ENCODE measurements around the gene CXorf58. TPM values are rescaled to one million over a fixed set of nuclear protein-coding genes. Genes with fewer than 3 reads are reported as not detected.

CXorf58 gene
- total RNA-seq, 1 donor from 2014 or later, result not detected

DNA sequence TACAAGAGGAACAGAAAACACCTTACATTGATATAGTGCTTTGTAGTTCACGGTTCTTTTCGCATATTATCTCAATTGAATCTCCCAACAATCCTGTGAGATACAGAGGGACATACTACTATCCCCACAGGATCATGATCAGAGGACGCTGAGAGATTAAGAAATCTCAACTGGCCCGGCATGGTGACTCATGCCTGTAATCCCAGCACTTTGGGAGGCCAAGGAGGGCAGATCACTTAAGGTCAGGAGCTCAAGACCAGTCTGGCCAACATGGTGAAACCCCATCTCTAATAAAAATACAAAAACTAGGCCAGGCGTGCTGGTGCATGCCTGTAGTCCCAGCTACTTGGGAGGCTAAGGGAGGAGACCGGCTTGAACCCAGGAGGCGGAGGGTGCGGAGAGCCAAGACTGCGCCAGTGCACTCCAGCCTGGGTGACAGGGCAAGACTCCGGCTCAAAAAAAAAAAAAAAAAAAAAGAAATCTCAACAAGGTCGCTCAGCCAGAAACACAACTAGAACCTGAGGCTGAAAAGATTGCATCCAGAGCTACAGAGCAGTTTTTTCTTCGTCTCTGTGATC is 7.5 kb upstream of the CXorf58 start:
- no peak for DNase-seq

DNA sequence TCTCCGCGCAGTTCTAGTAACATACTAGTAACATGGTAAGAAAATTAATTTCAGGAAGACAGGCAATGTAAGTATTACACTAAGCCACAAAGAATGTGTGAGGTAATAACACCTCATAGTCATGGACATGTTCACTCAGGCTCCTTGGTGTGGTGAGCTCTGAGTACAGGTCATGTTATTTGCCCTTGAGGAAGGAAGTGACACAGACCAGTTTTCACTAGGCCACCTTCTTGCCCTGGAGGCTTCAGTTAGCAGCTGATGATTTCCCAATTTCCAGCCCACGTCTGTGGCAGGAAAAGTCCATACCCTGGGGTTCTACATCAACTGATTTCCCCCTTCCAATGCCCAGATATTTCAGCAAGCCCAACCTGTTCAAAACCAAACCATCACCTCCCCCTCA is 6.7 kb upstream of the CXorf58 start:
- no peak for DNase-seq

DNA sequence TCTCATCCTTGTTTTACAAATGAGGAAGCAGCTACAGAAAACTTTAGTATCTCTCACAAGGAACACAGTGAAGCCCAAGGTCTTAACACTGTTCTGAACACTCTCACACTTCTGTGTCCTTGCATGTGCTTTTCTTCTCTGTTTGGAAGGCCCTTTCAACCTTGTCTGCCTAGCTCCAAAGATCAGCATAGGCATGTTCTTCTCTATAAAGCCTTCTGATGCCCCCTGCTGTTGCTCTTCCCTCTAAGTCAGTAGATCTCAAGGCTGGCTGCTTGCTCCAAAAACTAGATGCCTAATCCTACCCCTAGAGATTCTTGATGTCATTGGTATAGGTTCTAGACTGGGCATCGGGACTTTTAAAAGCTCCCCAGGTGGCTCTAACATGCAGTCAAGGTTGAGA is 6.0 kb upstream of the CXorf58 start:
- peak; percentile 73 for DNase-seq

DNA sequence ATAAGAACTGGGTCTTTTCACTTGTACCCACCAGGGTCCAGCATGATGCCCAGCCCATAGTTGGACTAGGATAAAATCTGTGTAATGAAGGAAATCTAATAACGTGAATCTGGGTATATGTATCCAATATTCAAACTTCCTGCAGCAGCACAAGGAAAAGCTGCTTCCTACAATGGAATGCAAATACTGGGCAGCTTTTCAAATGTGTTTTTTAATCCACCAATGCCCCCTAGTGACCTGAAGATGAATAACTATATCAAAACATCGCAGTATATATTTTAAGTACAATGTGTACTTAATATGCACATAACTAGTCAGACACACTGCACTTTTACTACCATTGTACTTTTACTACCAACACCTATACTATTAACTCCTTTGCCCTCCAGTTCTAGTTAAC is 5.4 kb upstream of the CXorf58 start:
- DNase-seq, result peak; percentile 83

DNA sequence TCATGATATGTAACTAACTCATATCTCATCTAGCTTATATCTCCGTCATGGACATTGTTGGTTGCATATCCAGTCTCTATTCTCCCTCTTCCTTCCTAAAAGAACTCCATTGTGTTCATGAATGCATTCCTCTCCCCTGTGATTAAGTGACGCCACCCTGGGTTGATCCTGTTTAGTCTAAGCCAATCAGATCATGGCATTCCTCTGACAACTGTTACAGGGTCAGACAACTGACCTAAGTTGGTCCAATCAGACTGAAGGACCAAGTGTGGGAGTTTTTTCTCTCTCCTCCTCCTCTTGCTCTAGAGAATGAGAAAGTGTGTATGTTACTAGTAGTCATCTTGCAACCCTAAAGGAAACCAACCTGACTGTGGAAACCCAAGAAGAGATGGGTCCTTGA is 3.7 kb upstream of the CXorf58 start:
- no peak for DNase-seq

DNA sequence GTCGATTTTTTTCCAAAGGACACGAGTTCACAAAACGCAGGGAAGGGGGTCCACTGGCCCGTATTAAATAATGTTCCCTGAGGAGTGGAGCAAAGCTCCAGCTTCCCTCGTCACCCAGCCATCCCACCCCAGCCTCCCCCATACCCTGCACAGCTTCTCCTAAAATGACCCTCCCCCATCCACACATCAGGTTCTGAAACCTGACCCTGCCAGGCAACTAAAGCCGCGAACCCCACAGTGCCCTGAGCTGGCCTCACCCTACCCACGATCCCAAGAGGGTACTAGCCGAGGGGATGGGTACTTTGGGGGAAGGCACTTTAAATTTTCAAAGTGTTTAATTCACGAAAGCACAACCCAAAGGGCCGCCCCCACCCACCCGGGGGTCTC is 702 bp upstream of the CXorf58 start:
- DNase-seq, result no peak

DNA sequence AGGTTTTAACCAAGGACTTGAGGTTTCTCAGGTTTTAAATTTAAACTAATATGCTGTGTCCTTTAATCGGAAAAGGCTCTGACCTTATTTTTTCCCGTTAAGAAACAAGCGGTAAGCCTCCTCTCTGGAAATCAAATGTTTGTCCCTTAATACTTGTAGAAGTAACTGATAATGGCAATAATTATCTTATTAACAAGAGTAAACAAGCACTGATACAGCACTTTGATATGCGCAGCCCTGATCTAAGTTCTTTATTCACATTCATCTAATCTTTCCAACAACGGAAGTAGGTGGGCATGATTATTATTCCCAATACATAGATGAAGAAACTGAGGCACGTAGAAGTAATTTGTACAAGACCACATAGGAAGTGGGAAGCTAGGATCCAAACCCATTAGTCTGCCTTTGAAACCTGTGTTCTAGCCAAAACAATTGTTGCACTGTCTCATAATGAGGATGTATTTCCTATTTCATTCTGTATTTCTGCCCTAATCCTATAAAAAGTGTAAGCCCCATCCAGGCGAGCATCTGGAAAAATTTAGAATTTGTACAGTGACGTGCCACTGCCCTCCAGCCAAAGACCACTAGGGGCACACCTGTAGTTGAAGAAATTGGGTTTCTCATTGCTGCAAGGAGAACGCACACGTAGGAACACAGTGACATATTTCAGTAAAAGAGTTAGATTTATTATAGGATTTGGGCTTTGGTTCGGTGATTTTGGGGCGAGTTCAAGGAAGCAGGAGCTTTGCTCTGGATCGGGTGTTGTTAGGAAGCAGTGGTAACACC is 606 bp downstream of the CXorf58 start:
- DNase-seq, result peak; percentile 45

DNA sequence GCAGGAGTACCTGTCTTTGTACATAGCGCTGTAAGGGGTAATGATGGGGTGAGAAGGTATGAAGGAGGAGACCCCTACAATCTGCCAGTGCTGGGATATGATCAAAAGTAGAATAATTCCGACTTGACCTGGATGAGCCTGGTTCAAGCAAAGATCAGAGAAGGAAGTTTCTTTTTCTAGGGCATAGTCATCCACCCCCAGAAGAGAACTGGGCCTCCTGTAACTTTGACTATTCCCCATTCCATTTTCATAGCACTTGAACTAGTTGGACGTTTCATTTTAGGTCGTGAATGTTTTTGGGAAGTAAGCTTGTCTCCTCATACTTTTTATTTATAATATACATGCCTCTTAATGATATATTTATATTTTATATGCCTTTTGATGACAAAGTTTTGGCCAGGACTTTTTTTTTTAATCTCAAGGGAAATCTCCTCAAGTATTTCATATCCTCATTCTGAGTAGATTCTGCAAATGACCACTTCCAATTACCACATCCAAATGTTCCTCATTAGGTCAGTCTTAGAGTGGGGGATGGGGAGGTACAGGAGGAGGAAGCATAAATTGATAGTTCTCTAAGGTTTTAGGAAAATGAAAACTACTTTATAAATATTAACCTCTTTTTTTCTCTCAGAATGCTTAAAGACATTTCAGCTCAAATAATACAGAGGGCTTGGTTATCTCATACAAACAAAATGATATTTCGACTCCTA is 3.5 kb downstream of the CXorf58 start:
- DNase-seq, result no peak

DNA sequence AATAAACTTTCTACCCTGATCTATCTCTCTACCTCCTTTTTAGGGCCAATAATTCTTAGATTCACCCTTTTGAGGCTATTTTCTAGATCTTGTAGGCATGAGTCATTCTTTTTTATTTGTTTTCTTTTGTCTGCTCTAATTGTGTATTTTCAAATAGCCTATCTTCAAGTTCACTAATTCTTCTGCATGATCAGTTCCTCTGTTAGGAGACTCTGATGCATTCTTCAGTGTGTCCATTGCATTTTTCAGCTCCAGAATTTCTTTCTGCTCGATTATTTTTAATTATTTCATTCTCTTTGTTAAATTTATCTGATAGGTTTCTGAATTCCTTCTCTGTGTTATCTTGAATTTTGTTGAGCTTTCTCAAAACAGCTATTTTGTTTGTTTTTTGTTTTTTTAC is 11.3 kb downstream of the CXorf58 start:
- DNase-seq, result no peak

DNA sequence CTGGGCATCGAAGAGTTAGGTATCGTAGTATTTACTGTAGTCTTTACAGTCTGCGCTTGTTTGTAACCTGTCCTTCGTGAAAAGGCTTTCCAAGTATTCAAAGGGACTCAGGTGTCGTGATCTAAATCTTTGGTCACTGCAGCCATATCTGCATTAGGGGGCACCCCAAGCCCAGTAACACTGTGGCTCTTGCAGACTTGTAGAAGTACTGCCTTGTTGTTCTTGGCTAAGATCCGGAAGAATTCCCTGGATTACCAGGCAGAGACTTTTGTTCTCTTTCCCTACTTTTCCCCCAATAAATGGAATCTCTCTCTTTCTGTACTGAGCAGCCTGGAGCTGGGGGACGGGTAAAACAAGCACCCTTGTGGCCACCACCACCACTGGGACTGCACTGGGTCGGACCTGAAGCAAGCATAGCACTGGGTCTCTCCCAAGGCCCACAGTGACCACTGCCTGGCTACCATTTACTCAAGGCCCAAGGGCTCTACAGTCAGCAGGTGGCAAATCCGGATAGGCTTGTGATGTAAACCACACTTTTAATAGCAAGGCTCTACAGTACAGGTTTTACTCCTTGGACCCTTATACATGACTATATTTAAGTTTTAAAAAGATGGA is 12.0 kb downstream of the CXorf58 start:
- no peak for DNase-seq

DNA sequence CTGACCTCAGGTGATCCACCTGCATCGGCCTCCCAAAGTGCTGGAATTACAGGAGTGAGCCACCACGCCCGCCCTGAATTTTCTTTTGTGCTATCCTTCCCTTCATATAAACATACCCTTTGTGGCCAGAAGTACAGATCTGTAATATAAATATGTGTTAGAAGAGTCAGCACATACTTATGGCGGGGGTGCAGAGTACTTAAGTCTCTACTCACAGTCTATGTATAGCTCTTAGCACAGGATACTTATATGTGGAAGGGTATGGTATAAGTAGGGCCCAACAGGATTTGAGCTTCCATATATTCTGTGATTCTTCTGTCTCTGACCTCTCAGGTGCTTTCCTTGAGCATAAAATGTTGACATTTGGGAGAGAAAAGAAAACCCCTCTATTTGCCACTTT is 18.2 kb downstream of the CXorf58 start:
- no peak for DNase-seq

DNA sequence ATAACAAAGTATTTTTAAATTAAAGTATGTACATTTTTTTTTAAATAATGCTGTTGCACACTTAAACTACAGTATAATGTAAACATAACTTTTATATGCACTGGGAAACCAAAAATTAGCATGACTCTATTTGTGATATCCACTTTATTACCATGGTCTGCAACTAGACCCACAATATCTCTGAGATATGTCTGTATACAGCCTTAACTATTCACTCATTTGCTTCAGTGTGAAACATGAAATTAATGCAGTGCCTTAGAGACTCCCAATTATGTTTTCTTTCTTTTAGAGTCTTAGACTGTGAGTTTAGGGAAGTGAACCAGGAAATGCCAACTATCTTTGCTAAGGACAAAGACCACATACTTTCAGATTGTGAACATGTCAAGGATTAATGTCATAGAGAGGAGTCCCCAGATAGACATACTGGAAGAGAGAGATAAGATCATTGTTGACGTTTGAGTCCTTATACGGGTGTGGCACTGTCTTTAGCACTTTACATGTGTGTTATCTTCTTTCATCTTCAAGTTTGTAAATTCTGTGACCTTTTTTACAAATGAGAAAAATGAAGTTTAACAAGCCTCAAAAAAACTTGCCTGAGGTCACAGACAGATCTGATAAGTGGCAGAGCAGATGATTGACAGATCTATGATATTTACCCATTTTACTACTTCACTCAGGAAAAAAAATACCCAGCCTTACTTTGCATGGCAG is 23.2 kb downstream of the CXorf58 start:
- DNase-seq, result no peak

DNA sequence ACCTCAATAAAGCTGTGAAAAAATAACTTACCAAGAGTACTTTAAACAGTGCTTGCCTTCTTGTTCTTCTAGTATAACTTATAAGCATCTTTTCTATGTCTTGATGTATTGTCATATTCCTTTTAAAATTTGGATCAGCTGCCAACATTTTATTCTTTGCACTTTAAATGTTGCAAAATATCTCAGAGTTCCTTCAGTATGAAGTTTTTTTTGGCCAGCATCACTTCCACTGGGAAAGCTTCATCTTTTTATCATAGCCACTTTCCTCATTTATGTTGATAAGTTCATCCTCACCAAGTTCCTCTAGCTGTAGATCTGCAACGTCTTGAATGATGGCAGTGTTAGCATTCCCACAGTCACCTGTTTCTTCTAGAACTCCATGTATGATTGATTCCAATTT is 24.2 kb downstream of the CXorf58 start:
- no peak for DNase-seq

DNA sequence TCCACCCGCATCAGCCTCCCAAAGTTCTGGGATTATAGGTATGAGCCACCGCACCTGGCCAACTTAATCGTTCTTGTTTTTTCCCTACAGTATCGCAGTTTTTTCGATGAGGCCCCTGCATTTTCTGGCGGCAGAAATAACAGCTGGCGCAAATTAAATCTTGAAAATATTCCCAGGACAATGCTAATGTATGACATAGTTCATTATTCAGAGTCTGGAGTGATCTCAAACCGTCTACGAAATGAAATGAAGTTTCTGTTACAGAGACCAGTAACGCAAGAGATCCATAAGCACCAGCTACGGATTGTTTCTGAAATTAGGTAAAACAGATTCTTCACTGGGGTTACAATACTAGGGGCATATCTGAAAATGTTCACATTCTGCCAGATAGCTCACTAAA is 27.3 kb downstream of the CXorf58 start:
- peak; percentile 44 for DNase-seq

DNA sequence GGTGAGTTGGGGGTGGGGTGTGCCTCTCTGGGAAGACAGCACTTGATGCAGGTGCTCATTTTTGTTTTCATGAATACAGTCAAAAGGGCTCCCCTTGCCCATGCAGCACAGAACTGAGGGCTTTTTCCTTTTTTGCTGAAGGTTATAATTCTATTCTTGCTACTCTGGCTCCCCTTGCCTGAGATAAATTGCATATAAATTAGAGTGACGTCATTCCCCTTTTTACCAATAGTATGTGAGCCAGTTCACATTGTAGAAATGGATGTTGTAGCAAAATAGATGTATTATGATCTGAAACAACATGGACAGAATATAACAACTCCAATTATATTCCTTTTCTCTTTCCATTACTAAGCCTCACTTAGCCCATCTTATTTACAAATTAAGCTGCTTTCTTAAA is 28.4 kb downstream of the CXorf58 start:
- DNase-seq, result no peak

DNA sequence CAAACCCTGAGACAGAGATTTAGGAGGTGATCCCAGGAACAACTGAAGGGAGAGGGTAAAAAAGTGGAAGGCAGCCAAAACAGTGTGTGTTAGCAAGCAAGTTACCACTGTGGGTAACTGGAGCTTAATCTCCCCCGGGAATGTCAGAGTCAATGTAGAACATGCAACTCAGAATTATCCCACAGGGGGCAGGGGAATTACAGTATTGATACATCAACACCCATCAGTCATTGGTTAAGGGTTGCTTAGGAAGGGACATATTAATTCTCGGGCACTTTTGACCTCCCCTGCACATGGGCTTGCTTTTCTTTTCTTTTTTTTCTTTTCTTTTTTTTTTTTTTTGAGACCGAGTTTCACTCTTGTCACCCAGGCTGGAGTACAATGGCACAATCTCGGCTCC is 29.3 kb downstream of the CXorf58 start:
- DNase-seq, result no peak

DNA sequence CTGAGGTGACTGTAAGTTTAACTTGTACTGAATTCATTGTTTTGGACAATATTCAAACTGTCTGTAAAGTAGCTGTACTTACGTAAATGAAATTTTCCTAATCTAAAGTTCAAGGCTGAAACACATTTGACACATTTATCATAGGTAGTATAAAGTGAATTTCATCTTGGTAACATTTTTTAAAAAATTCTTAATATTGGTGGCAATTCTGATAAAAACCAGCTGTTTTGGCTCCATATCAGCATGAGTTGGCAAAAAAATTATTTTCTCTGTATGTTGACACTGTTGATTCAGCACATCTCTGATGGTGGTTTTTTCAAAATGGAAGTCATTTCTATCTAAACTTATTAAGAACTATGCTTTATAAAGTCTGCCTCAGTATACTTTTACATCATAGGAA is 30.9 kb downstream of the CXorf58 start:
- DNase-seq, result peak; percentile 7

DNA sequence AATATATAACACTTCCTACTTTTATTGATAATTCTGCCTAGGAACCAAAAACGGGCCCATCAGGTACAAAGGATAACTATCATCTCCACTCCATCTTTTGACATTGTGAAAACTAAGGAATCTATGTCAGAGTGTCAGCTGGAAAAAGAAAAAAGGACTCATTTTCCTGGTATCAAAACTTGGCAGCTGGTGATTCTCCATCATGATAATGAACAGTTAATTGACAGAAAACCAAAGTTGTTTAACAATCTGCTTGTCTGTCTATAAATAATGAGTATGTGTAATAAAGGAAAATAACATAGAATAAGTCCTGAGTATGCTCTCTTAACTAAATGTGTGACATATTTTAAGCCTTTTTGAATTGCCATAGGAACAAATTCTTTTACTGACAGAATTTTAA is 31.4 kb downstream of the CXorf58 start:
- DNase-seq, result no peak

DNA sequence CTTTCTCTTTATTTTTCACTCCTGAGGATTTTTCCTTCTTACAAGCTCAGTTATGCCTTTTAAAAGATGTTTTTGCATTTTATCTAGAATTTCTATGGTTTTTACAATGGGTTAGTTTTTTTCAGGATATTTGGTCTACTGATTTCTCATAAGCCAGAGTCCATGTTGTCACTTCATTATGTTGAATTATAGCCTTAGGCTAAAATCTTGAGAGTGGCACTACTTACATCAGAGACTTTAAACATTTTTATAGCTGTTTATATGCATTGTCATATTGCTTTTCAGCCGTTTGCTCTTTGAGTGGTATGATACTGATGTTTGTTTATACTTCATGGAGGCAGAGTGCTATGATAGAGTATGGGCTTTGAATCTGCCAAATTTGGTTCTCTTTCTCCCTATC is 36.4 kb downstream of the CXorf58 start:
- no peak for DNase-seq

DNA sequence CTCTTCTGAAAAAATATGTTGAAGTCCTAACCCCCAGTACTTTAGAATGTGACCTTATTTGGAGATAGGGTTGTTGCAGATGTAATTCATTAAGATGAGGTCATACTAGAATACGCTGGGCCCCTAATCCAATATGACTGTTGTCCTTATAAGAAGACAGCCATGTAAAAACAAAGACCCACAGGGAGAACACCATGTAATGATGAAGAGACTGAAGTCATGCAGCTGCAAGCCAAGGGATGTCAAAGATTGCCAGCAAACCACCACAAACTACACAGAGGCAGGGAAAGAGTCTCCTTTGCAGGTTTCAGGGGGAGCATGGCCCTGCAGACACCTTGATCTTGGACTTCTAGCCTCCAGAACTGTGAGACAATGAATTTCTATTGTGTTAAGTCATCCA is 37.4 kb downstream of the CXorf58 start:
- no peak for DNase-seq

DNA sequence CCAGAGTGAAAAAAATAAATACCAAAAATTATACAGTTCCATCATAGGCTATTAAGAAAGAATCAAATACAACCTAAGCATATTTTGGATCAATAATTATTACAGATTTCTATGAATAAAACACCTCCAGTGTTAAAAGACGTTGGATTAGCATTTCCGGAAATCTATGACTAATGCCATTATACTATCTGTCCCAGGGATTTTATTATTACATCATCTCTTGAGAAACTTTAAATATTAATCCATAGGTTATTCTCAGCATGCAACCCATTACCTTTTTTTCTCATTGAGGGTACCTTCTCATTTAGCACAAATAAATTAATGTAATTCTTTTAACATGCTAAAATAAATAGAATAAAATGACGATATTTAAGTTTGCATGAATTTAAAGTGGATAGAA is 44.6 kb downstream of the CXorf58 start:
- no peak for DNase-seq

Data from tongue (tissue), 2 donors.